Karpas-422 (cell line): ENCODE data around the gene POLA2. TPM values are rescaled to one million over a fixed set of nuclear protein-coding genes. Genes with fewer than 3 reads are reported as not detected.

Experiments
- DNase-seq: peaks from one replicate; pipeline ENCODE4 v3.0.0-alpha.2; 2015
- H2AFZ ChIP-seq: fragments of 200-600 bp; sonication (generic); 2 replicates; pipeline ENCODE4 v1.6.1; 2014; ENCODE audit warnings: antibody characterized with exemption, low read length, mixed read lengths
- H3K27ac ChIP-seq: fragments of 200-600 bp; sonication (generic); 2 replicates; pipeline ENCODE4 v1.5.1; 2014; ENCODE audit warnings: mild to moderate bottlenecking, low read length, moderate library complexity
- H3K27me3 ChIP-seq: fragments of 200-600 bp; sonication (generic); 2 replicates; pipeline ENCODE4 v1.6.1; 2014; ENCODE audit warnings: low read length, mixed read lengths
- H3K36me3 ChIP-seq: fragments of 200-600 bp; sonication (generic); 2 replicates; pipeline ENCODE4 v1.6.1; 2014; ENCODE audit warnings: low read length, mixed read lengths; ENCODE audit not compliant: insufficient read depth
- H3K4me1 ChIP-seq: fragments of 200-600 bp; sonication (generic); 2 replicates; pipeline ENCODE4 v1.6.1; 2014; ENCODE audit warnings: mild to moderate bottlenecking, low read length, mixed read lengths
- H3K4me2 ChIP-seq: fragments of 200-600 bp; sonication (generic); 2 replicates; pipeline ENCODE4 v1.6.1; 2014; ENCODE audit warnings: low read length, low read depth, mild to moderate bottlenecking; ENCODE audit not compliant: poor library complexity, severe bottlenecking
- H3K4me3 ChIP-seq: fragments of 200-600 bp; sonication (generic); 2 replicates; pipeline ENCODE4 v1.5.1; 2014; ENCODE audit warnings: mild to moderate bottlenecking, antibody characterized with exemption, low read length, mixed read lengths
- H3K79me2 ChIP-seq: fragments of 200-600 bp; sonication (generic); 2 replicates; pipeline ENCODE4 v1.6.1; 2014; ENCODE audit warnings: mild to moderate bottlenecking, low read length, mixed read lengths
- H3K9ac ChIP-seq: fragments of 200-600 bp; sonication (generic); 2 replicates; pipeline ENCODE4 v1.6.0; 2014; ENCODE audit warnings: low read length
- H3K9me2 ChIP-seq: fragments of 200-600 bp; sonication (generic), shearing (Covaris generic); replicated peaks from 2 replicates; pipeline ENCODE4 v1.6.0; 2014; ENCODE audit warnings: mild to moderate bottlenecking, low read length, moderate library complexity; ENCODE audit not compliant: insufficient read depth
- H3K9me3 ChIP-seq: fragments of 300-700, 200-600 bp; sonication (generic); 2 replicates; pipeline ENCODE4 v1.6.1; 2014; ENCODE audit warnings: low read length, mixed read lengths
- H4K20me1 ChIP-seq: fragments of 200-600 bp; sonication (generic); 2 replicates; pipeline ENCODE4 v1.6.1; 2014; ENCODE audit warnings: mild to moderate bottlenecking, antibody characterized with exemption, low read length, low read depth; ENCODE audit not compliant: insufficient read depth
- total RNA-seq: library from RNA; depleted of rRNA; stranded (reverse); fragments of >200 nt; shearing (Covaris generic); gene quantifications from 2 replicates; pipeline ENCODE4 v1.2.3, GENCODE V29; 2014; ENCODE audit warnings: low replicate concordance

The POLA2 gene
- total RNA-seq, 1 experiment from 2014 or later, result 19.0 TPM

GRCh38 chr11:65217441-65218423 lies 44.0 kb upstream of the POLA2 start:
- no peak for DNase-seq
- Histone ChIP-seq H3K79me2 (no peaks in the 10 kb centered on the region), H3K9ac (no peak overlapping the region), H3K9me3 (no peaks in the 10 kb centered on the region), H3K4me1 (peaks cover 28% of the 10 kb centered on the region), H3K4me3 (no peak overlapping the region), H3K4me2 (no peak overlapping the region), H4K20me1 (no peaks in the 10 kb centered on the region), H3K27me3 (no peaks in the 10 kb centered on the region), H3K9me2 (no peaks in the 10 kb centered on the region), H3K36me3 (no peaks in the 10 kb centered on the region), H2AFZ (no peak overlapping the region), H3K27ac (no peak overlapping the region)

DNA sequence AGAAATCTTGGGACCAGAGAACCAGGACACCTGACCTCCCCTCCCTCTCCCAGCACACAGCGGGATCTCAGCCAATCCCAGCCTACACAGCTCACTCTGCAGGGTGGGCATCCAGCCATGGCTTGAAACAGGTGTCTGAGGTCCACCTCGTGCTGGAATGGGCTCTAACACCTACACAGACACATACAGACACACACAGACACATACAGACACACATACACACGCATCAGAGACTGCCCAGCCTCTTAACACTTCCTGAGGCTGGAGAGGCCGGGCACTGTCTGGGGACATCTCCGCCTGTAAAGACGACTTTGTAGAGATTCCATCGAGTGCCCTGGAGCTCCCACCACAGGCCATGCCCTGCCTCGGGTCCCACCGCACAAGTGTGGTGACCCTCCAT lies 43.3 kb upstream of the POLA2 start:
- Histone ChIP-seq H3K4me1 (peaks cover 21% of the 10 kb centered on the region), H2AFZ (no peak overlapping the region), H3K27me3 (no peaks in the 10 kb centered on the region), H3K27ac (no peak overlapping the region), H3K9me3 (no peaks in the 10 kb centered on the region), H3K4me3 (no peak overlapping the region), H4K20me1 (no peaks in the 10 kb centered on the region), H3K79me2 (no peaks in the 10 kb centered on the region), H3K9me2 (no peaks in the 10 kb centered on the region), H3K4me2 (no peak overlapping the region), H3K36me3 (no peaks in the 10 kb centered on the region), H3K9ac (no peak overlapping the region)
- no peak for DNase-seq

- H2AFZ ChIP-seq, result no peak overlapping the region
- DNase-seq, result no peak
- H3K4me3 ChIP-seq, result no peak overlapping the region
- no peak overlapping the region for H3K27ac ChIP-seq
- no peak overlapping the region for H3K9ac ChIP-seq
- no peaks in the 10 kb centered on the region for H3K9me2 ChIP-seq
- H3K4me2 ChIP-seq, result no peak overlapping the region
- H3K4me1 ChIP-seq, result peaks cover 9% of the 10 kb centered on the region
- no peaks in the 10 kb centered on the region for H3K79me2 ChIP-seq
- no peaks in the 10 kb centered on the region for H3K9me3 ChIP-seq
- no peaks in the 10 kb centered on the region for H3K36me3 ChIP-seq
- no peaks in the 10 kb centered on the region for H3K27me3 ChIP-seq
- no peaks in the 10 kb centered on the region for H4K20me1 ChIP-seq
Observed at GRCh38 chr11:65219930-65220213, 41.9 kb upstream of the POLA2 start.

DNA sequence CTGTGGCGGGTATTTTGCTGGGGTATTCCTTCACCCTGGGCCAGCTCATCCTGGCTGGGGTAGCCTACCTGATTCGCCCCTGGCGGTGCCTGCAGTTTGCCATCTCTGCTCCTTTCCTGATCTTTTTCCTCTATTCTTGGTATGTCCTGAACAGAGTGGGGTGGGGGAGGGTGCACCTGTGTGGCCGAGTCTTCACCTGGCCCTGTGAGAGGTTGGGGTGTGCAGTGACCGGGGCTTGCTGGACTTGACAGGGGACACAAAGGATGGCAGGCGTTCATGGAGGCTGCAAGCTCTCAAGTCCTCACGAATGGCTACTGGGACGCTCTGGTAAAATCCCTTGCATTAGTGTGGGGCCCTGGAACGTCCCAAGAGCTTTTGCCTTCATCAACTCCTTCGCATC lies 40.7 kb upstream of the POLA2 start:
- Histone ChIP-seq H3K9ac (no peak overlapping the region), H2AFZ (no peak overlapping the region), H3K4me3 (no peak overlapping the region)

GRCh38 chr11:65223011-65223410 lies 38.8 kb upstream of the POLA2 start:
- Histone ChIP-seq H3K36me3 (no peaks in the 10 kb centered on the region), H3K79me2 (no peaks in the 10 kb centered on the region), H3K4me2 (no peak overlapping the region), H3K4me3 (no peak overlapping the region), H4K20me1 (no peaks in the 10 kb centered on the region), H3K27ac (no peak overlapping the region), H3K9ac (no peak overlapping the region), H3K9me3 (no peaks in the 10 kb centered on the region), H2AFZ (no peak overlapping the region), H3K9me2 (no peaks in the 10 kb centered on the region), H3K27me3 (no peaks in the 10 kb centered on the region), H3K4me1 (peaks cover 18% of the 10 kb centered on the region)
- no peak for DNase-seq

More for the DNA sequence above, 40.7 kb upstream of the POLA2 start:
- H3K4me2 ChIP-seq, result no peak overlapping the region
- no peaks in the 10 kb centered on the region for H3K9me3 ChIP-seq
- H3K27ac ChIP-seq, result no peak overlapping the region
- H3K9me2 ChIP-seq, result no peaks in the 10 kb centered on the region
- no peaks in the 10 kb centered on the region for H3K36me3 ChIP-seq
- no peak for DNase-seq
- H3K4me1 ChIP-seq, result peaks cover 13% of the 10 kb centered on the region
- H4K20me1 ChIP-seq, result no peaks in the 10 kb centered on the region
- H3K27me3 ChIP-seq, result no peaks in the 10 kb centered on the region
- no peaks in the 10 kb centered on the region for H3K79me2 ChIP-seq

DNA sequence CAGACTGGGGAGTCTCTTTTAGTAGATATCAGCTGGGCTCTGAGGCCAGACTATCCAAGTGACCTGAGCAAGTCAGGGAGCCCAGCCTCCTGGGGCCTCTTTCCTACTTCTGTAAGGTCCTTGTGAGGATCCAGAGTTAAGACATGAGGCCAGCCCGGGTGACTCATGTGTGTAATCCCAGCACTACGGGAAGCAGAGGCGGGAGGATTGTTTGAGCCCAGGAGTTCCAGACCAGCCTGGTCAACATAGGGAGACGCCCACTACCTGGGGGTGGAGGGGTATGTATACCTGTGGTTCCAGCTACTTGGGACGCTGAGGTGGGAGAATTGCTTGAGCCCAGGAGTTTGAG lies 36.9 kb upstream of the POLA2 start:
- Histone ChIP-seq H3K9me3 (no peaks in the 10 kb centered on the region), H3K36me3 (no peaks in the 10 kb centered on the region), H2AFZ (peak overlapping the region; percentile 29; the same call in 1 of the 2 replicates), H3K9ac (peak overlapping the region; percentile 67), H3K27me3 (no peaks in the 10 kb centered on the region), H3K4me2 (peak overlapping the region; percentile 74), H3K27ac (no peak overlapping the region; the same call in 1 of the 2 replicates), H3K4me3 (peak overlapping the region; percentile 60), H3K4me1 (peaks cover 18% of the 10 kb centered on the region), H3K79me2 (no peaks in the 10 kb centered on the region), H4K20me1 (no peaks in the 10 kb centered on the region), H3K9me2 (no peaks in the 10 kb centered on the region)
- DNase-seq, result no peak

DNA sequence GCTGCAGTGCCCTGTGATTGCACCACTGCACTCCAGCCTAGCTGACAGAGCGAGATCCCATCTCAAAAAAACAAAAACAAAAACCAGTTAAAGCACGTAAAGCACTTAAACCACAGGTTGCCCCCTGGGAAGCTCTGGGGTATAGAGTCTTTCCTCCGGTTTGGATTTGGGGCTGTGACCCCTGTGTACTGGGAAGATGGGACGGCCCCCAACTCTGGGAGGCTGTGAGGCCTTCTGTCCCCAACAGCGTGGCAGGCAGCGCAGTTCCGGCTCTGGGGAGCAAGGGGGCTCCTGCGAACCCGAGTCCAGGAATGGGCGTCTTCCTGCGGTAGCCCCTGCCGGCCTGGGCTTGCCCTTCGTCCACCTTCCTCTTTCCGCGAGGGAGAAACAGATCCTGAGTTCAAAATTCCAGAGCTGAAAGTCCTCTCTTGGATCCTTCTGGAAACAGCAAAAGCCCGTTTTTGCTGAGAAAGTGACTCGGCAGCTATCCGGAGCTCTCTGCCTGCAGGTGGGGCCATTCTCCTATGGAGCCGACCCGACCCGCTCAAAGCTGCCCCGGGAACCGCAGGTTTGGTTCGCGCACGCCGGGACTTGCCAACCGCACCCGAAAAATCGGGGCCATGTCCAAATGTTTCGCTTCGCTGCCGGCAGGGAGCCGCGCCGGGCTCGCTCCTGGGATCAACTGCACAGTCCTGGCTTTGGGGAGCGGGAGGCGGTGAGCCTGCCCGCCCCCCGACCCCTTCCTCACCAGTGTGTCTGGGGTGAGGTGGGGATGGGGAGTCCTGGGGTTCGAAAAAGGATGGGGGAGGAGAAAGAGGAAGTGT lies 36.3 kb upstream of the POLA2 start:
- peak overlapping the region; percentile 19; the same call in 1 of the 2 replicates for H3K27ac ChIP-seq
- H3K4me2 ChIP-seq, result peak overlapping the region; percentile 74
- H3K4me3 ChIP-seq, result peak overlapping the region; percentile 60

DNA sequence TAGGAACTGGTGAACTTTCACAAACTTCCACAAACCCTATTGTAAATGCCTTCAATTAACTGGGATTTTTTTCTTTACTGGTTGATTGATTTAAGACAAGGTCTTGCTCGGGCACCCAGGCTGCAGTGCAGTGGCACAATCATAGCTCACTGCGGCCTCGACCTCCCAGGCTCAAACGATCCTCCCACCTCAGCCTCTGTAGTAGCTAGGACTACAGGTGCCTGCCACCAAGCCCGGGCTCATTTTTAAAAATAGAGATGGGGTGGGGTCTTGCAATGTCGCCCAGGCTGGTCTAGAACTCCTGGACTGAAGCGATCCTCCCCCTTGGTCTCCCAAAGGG lies 35.7 kb upstream of the POLA2 start:
- Histone ChIP-seq H3K9ac (peak overlapping the region; percentile 67), H3K27me3 (no peaks in the 10 kb centered on the region), H3K4me2 (peak overlapping the region; percentile 74), H2AFZ (peak overlapping the region; percentile 29; the same call in 1 of the 2 replicates), H3K36me3 (no peaks in the 10 kb centered on the region), H3K79me2 (no peaks in the 10 kb centered on the region), H3K27ac (peak overlapping the region; percentile 19; the same call in 1 of the 2 replicates), H3K9me3 (no peaks in the 10 kb centered on the region), H3K4me3 (peak overlapping the region; percentile 60), H3K4me1 (peaks cover 18% of the 10 kb centered on the region), H4K20me1 (no peaks in the 10 kb centered on the region), H3K9me2 (no peaks in the 10 kb centered on the region)
- no peak for DNase-seq

More for the DNA sequence above, 36.3 kb upstream of the POLA2 start:
- peaks cover 18% of the 10 kb centered on the region for H3K4me1 ChIP-seq
- DNase-seq, result peak; percentile 80
- H3K9me2 ChIP-seq, result no peaks in the 10 kb centered on the region
- peak overlapping the region; percentile 29 for H2AFZ ChIP-seq
- no peaks in the 10 kb centered on the region for H3K36me3 ChIP-seq
- no peaks in the 10 kb centered on the region for H4K20me1 ChIP-seq
- no peaks in the 10 kb centered on the region for H3K27me3 ChIP-seq
- peak overlapping the region; percentile 67 for H3K9ac ChIP-seq
- no peaks in the 10 kb centered on the region for H3K79me2 ChIP-seq
- H3K9me3 ChIP-seq, result no peaks in the 10 kb centered on the region
